ENCODE data around the gene ANKFY1. TPM values are rescaled to one million over a fixed set of nuclear protein-coding genes. Genes with fewer than 3 reads are reported as not detected.
"Not testable (repeated sequence)": the region's sequence is repeated elsewhere in the genome, so short reads cannot be mapped to it uniquely, and the experiment has no call there.

ANKFY1 gene
- polyA plus RNA-seq, 3 donors: 43.7 to 48.4 (median 44.5) TPM

DNA sequence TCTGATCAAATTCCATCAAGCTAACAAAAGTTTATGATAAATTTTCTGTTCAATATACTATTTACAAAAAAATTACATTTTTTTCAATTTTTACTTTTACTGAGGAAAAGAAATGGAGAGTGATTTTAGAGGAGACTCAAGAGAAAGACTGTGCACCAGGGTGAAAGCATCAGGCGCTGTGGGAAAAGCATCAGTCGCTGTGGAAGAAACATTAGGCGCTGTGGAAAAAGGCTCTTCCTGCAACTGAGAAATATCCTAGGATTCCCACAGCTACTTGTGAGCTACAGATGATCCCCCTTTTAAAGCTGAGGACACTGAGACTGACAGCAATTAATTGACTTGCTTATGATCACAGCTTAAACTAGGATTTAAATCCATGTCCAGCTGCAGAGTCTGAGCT, 4.9 kb downstream of the ANKFY1 start:
- no peak for DNase-seq (ENCODE audit: low read depth in 3 of 3, low spot score in 2 of 3)

DNA sequence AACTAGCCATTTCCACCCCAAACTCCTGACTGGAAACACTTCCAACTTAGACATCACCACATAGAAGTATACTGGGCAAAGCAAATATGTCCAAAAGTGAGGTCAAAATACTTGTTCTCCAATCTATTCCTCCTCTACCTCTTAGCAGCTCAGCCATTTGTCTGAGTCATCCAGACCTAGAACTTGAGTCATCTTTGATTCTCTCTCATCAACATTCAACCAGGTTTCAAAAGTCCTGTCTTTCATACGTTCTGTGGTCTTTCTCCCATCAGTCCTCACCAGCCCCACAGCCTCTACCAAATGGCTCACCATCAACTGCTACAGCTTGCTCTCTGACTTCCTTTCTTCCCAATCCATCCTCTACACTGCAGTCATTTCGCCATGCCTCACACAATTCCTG, 6.8 kb downstream of the ANKFY1 start:
- no peak for DNase-seq (ENCODE audit: low read depth in 3 of 3, low spot score in 2 of 3)

- DNase-seq (ENCODE audit: low read depth in 3 of 3, low spot score in 2 of 3): not testable (repeated sequence)
Measured at GRCh38 chr17:4255271-4255670, 8.5 kb downstream of the ANKFY1 start.

DNA sequence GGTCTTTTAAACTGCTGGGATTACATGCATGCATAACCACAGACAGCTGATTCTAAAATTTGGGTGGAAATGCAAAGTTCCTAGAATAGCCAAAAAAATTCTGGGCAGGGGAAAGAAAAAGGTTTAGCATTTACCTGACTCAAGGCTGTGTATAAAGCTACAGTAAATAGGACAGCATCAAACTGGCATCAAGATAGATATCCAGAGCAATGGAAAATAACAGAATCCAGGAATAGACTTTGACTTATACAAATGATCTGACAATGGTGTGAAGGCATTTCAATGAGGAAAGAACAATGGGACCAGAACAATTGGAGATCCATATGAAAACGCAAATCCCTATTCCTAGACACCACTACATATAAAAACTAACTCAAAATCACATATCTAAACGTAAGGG, 12.9 kb downstream of the ANKFY1 start:
- DNase-seq (ENCODE audit: low read depth in 3 of 3, low spot score in 2 of 3): no peak

DNA sequence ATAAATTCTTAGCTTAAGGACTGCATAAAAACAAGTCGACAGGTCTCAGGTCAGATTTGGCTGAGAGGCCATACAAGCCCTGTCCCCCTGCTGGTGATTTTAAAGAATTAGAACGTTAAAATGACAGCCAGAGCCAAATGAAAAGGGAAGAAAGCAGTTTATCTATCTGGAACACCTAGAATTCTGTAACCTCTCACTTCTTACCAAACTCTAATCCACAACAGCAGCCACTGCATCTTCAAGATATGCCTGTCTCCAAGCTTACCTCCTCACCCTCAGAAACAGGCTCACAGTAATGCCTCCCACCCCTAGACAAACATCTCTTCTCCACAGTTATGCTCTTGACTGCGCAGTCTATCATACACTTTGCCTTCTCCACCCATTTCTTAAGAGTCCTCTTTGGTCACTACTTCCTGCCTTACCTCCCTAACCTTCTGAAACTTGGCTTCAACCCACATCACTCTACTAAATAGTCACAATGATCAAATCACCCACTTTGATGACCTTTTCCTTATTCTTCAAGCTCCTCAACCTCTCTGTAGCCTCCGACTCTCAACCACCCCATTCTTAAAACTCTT, 14.2 kb downstream of the ANKFY1 start:
- no peak for DNase-seq (ENCODE audit: low read depth in 3 of 3, low spot score in 2 of 3)

- DNase-seq (ENCODE audit: low read depth in 3 of 3, low spot score in 2 of 3): no peak
Measured at GRCh38 chr17:4248504-4249277, 15.1 kb downstream of the ANKFY1 start.

DNA sequence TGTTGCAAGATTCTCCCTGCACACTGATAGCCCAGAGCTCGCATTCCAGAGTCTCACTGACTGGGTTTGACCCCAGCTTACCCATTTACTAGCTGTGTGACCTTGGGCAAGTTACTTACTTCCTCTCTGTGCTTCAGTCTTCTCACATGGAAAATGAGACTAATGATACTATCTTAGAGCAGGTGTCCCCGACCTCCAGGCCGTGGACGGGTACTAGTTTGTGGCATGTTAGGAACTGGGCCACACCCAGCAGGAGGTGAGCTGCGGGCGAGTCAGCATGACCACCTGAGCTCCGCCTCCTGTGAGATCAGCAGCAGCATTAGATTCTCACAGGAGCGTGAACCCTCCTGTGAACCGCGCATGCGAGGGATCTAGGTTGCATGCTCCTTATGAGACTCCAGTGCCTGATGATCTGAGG, 15.8 kb downstream of the ANKFY1 start:
- DNase-seq (ENCODE audit: low read depth in 3 of 3, low spot score in 2 of 3): no peak

DNA sequence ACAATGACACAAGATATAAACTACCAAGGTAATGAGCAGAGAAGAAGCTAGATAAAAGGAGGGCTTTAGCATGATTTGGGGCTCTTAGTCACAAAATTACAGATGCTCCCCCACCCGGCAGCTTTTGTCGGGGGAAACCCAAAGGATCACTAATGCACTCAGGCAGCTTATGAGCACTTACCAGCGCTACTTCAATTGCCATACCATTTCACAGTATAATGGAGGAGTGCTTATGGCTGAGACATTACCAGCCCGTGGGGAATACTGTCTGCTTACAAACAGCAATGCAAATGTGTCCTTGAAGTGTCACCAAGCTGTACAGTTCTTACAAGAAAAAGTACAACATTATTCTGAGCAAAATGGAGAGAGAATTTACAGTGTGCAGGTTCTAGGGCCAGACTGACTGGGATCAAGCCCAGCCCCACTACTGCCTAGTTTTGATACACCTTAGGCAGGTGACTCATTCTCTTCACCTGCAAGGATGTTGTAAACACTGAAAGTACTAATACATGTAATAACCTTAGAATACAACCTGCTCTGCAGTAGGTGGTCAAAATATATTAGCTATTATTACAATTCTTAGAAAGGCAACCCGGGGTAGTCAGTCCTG, 16.3 kb downstream of the ANKFY1 start:
- DNase-seq (ENCODE audit: low read depth in 3 of 3, low spot score in 2 of 3): no peak

DNA sequence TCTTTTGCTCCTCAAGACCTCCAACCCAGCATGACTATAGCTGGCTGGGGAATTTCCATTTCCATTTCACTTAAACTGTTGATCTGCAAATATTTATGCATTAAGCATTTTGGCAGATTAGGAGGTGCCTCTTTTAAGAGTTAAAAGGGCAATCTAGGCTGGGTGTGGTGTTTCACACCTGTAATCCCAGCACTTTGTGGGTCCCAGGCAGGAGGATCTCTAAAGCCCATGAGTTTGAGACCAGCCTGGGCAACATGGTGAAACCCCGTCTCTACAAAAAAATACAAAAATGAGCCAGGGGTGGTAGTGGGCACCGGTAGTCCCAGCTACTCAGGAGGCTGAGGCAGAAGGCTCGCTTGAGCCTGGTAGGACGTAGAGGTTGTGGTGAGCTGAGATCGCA, 17.1 kb downstream of the ANKFY1 start:
- DNase-seq (ENCODE audit: low read depth in 3 of 3, low spot score in 2 of 3): no peak

GRCh38 chr17:4241535-4241934, 22.2 kb downstream of the ANKFY1 start:
- DNase-seq (ENCODE audit: low read depth in 3 of 3, low spot score in 2 of 3): no peak

GRCh38 chr17:4236456-4236855, 27.3 kb downstream of the ANKFY1 start:
- no peak for DNase-seq (ENCODE audit: low read depth in 3 of 3, low spot score in 2 of 3)

DNA sequence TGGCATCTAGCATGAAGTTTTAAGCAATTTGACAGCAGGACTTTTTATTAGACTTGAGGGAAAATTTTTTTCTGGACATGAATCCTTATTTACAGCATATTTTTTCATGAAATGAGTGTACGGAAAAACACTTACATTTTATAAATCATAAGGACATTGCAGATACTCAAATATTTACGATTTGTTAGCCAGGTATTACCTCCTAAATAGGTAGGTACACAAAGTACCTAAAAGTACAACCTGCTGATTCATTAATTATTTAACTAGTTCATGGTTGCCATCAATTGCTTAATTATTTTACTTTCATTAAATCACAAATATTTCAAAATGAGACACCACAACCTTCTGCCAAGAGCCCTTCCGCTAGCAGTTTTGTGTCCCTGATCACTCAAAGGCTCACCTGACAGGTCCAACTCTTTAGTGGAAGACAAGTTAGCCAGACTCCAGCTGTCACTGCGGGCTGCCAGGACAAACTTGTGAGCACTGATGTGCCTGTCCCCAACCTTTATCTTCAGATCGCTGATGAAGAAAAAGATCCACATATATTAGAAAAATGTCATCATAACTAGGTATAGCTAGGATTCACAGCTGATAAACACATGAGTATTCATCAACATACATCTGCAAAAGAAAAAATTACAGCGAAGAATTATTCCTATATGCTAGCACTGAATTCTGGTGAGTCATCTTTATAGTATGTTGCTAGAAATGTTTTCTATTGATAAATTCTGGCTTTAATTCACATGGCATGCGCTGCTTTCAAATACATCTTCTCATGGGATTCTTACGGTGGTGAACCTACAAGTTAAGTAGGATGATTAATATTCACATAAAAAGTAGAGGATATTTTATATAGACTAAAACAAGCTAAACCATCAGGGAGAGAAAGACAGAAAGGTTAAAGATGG, 28.2 kb downstream of the ANKFY1 start:
- DNase-seq (ENCODE audit: low read depth in 3 of 3, low spot score in 2 of 3): no peak

DNA sequence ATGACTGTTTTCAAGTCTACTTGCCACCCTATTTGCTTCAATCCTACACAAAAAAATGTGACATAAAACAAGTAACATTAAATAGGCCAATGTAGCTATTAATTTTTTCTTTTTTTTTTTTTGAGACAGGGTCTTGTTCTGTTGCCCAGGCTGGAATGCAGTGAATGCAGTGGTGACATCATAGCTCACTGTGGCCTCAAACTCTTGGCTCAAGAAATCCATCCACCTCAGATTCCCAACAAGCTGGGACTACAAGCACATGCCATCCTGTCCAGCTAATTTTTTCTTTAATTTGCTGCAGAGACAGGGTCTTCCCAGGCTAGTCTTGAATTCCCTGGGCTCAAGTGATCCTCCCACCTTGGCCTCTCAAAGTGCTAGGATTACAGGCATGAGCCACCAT, 29.4 kb downstream of the ANKFY1 start:
- no peak for DNase-seq (ENCODE audit: low read depth in 3 of 3, low spot score in 2 of 3)

GRCh38 chr17:4233668-4234258, 30.0 kb downstream of the ANKFY1 start:
- no peak for DNase-seq (ENCODE audit: low read depth in 3 of 3, low spot score in 2 of 3)

DNA sequence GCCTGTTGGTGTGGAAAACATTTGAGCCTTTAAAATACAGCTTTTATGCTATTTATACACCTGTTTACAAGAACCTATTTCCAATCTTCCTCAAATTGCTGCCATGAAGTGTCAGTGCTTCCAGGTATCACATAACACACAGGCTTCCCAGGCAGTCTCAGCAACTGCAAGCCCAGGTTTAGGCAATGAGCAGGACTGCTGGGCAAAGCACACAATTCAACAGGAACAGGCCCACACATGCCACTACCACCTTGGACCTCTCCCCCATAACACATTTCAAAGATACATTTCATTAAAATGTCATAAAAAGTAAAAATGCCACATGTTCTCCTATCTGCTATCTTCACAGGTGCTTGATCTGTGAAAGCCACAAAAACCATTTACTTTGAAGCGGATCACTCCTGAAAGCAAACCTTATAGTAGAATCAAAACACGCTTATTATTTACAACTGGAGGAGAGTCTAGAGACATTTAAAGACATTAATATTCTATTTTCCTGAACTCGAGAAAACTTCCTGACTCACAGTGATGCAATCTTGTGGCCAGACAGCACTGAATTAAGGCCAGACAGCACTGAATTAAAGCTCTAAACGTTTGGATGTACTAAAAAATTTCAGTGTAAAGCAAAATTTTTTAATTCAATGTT, 31.5 kb downstream of the ANKFY1 start:
- no peak for DNase-seq (ENCODE audit: low read depth in 3 of 3, low spot score in 2 of 3)

GRCh38 chr17:4229627-4230541, 33.9 kb downstream of the ANKFY1 start:
- no peak for DNase-seq (ENCODE audit: low read depth in 3 of 3, low spot score in 2 of 3)

- no peak for DNase-seq (ENCODE audit: low read depth in 3 of 3, low spot score in 2 of 3)
Measured at GRCh38 chr17:4221899-4222659, 41.7 kb downstream of the ANKFY1 start.

DNA sequence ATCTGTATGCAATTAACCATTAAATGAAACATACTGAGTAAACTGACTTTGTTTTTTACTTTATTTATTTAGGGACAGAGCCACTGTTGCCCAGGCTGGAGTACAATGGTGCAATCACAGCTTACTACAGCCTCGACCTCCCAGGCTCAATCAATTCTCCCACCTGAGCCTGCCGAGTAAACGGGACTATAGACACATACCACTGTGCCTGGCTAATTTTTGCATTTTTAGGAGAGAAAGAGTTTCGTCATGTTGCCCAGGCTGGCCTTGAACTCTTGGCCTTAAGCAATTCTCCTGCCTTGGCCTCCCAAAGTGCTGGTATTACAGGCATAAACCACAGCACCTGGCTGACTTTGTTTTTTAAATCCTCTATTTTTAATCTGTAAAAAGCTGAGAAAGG, 42.6 kb downstream of the ANKFY1 start:
- DNase-seq (ENCODE audit: low read depth in 3 of 3, low spot score in 2 of 3): no peak
